Fibroblast of lung (primary cell): Measurements from ENCODE around the gene OR2H1. TPM values are rescaled to one million over a fixed set of nuclear protein-coding genes. Genes with fewer than 3 reads are reported as not detected.

Experiments used
- DNase-seq, 2 donors: peaks; one replicate each; pipeline versions ENCODE4 v3.0.0 to v3.0.0-alpha.2; 2010; ENCODE audit warnings: low read depth in 2 of 2
- H2AFZ ChIP-seq: 2 replicates; pipeline ENCODE4 v1.5.1; 2012; ENCODE audit warnings: low read length, control low read depth, inconsistent platforms
- H3K27ac ChIP-seq: 2 replicates; pipeline ENCODE4 v1.5.1; 2011; ENCODE audit warnings: low read length, control low read depth; ENCODE audit not compliant: insufficient read depth
- H3K27me3 ChIP-seq: 2 replicates; pipeline ENCODE4 v1.5.1; 2011; ENCODE audit warnings: mild to moderate bottlenecking, low read length; ENCODE audit not compliant: control insufficient read depth, insufficient read depth
- H3K36me3 ChIP-seq: 2 replicates; pipeline ENCODE4 v1.5.1; 2011; ENCODE audit warnings: low read length; ENCODE audit not compliant: control insufficient read depth, insufficient read depth
- H3K4me1 ChIP-seq: 2 replicates; pipeline ENCODE4 v1.5.1; 2011; ENCODE audit warnings: low read length; ENCODE audit not compliant: control insufficient read depth, insufficient read depth; ENCODE audit errors: extremely low read depth
- H3K4me2 ChIP-seq: 2 replicates; pipeline ENCODE4 v1.5.1; 2011; ENCODE audit warnings: low read length, control low read depth; ENCODE audit not compliant: insufficient read depth; ENCODE audit errors: extremely low read depth
- H3K4me3 ChIP-seq, 4 experiments: fragments of 200-600 bp in 1 of 4; sonication (generic) in 1 of 4; replicated peaks in 1 of 4; 2 replicates each; pipeline ENCODE4 v1.5.1; 2011 to 2016; ENCODE audit warnings: low read length in 4 of 4, low read depth in 3 of 4, mild to moderate bottlenecking in 3 of 4, control low read depth in 2 of 4, inconsistent platforms in 1 of 4, mixed read lengths in 1 of 4; ENCODE audit not compliant: insufficient read depth in 1 of 4; ENCODE audit errors: control extremely low read depth in 1 of 4
- H3K79me2 ChIP-seq: 2 replicates; pipeline ENCODE4 v1.5.1; 2012; ENCODE audit warnings: mild to moderate bottlenecking, low read length, inconsistent platforms; ENCODE audit not compliant: control insufficient read depth, insufficient read depth
- H3K9ac ChIP-seq: 2 replicates; pipeline ENCODE4 v1.5.1; 2011; ENCODE audit warnings: mild to moderate bottlenecking, low read length, control low read depth; ENCODE audit not compliant: insufficient read depth
- H3K9me3 ChIP-seq: 2 replicates; pipeline ENCODE4 v1.5.1; 2012; ENCODE audit warnings: low read depth, low read length; ENCODE audit not compliant: control insufficient read depth, insufficient read depth
- H4K20me1 ChIP-seq: 2 replicates; pipeline ENCODE4 v1.5.1; 2011; ENCODE audit warnings: low read length; ENCODE audit not compliant: control insufficient read depth, insufficient read depth; ENCODE audit errors: extremely low read depth
- EZH2 ChIP-seq: IDR thresholded peaks from 2 replicates; pipeline ENCODE4 v1.5.1; 2012; ENCODE audit warnings: low read length, control low read depth, mild to moderate bottlenecking; ENCODE audit errors: missing control alignments
- polyA minus RNA-seq: library from RNA; depleted of rRNA, polyadenylated mRNA; stranded (reverse); fragments of >200 nt; gene quantifications from 2 replicates; pipeline ENCODE4 v1.2.3, GENCODE V29; 2011; ENCODE audit warnings: low replicate concordance
- polyA plus RNA-seq, 2 donors: library from polyadenylated mRNA; depleted of rRNA in 1 of 2; stranded (reverse) in 1 of 2; unstranded in 1 of 2; fragments of >200 nt; gene quantifications; 2 replicates each; pipeline ENCODE4 v1.2.1, GENCODE V29; 2011 to 2012; ENCODE audit warnings: missing spikeins in 1 of 2
- total RNA-seq: library from RNA; depleted of rRNA; stranded (reverse); fragments of >200 nt; gene quantifications from 2 replicates; pipeline ENCODE4 v1.2.1, GENCODE V29; 2014
- TF ChIP-seq, protein P1 (sequence below), 2 donors: IDR thresholded peaks in 1 of 2; conservative IDR thresholded peaks in 1 of 2; 1 replicate in 1 of 2; 2 replicates in 1 of 2; pipeline ENCODE4 v1.5.1; 2011 to 2012; ENCODE audit warnings: low read length in 2 of 2, control low read depth in 1 of 2, inconsistent platforms in 1 of 2, low read depth in 1 of 2, mild to moderate bottlenecking in 1 of 2

The OR2H1 gene
- not detected in 2 replicates for total RNA-seq
- not detected in 2 replicates for polyA plus RNA-seq
- not detected in 2 replicates for polyA plus RNA-seq (2012)
- polyA minus RNA-seq = not detected in 2 replicates

GRCh38 chr6:29456971-29457370 lies at the start of gene OR2H1, which contains the start of gene OR11A1:
TSS of gene OR2H1 (plus strand) at chr6:29457155. CDS start at chr6:29461770, 4,615 bp downstream.
TSS of gene OR11A1 (minus strand) at chr6:29457071. CDS start at chr6:29427641, 29,430 bp downstream.
- Histone ChIP-seq H3K4me1 (no peaks in the 10 kb centered on the region), H2AFZ (no peak within 1 kb of the TSS), H3K27me3 (no peaks in the 10 kb centered on the region), H4K20me1 (no peaks in the 10 kb centered on the region), H3K4me3 (no peak within 1 kb of the TSS), H3K9me3 (no peaks in the 10 kb centered on the region), H3K27ac (no peak within 1 kb of the TSS), H3K9ac (no peak within 1 kb of the TSS), H3K36me3 (no peaks in the 10 kb centered on the region), H3K79me2 (no peaks in the 10 kb centered on the region), H3K4me2 (no peak within 1 kb of the TSS)
- TF ChIP-seq EZH2 = no peak
- TF ChIP-seq, protein P1, sequence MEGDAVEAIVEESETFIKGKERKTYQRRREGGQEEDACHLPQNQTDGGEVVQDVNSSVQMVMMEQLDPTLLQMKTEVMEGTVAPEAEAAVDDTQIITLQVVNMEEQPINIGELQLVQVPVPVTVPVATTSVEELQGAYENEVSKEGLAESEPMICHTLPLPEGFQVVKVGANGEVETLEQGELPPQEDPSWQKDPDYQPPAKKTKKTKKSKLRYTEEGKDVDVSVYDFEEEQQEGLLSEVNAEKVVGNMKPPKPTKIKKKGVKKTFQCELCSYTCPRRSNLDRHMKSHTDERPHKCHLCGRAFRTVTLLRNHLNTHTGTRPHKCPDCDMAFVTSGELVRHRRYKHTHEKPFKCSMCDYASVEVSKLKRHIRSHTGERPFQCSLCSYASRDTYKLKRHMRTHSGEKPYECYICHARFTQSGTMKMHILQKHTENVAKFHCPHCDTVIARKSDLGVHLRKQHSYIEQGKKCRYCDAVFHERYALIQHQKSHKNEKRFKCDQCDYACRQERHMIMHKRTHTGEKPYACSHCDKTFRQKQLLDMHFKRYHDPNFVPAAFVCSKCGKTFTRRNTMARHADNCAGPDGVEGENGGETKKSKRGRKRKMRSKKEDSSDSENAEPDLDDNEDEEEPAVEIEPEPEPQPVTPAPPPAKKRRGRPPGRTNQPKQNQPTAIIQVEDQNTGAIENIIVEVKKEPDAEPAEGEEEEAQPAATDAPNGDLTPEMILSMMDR (conservative IDR thresholded peaks at IDR 0.05 in 1 of 2, IDR thresholded peaks at IDR 0.05 in 1 of 2; ENCODE audit: low read depth in 1 of 2, low read length in 2 of 2) = no peak
- no peak for DNase-seq

GRCh38 chr6:29414588-29414987 lies 42.4 kb upstream of the OR2H1 start, which contains the start of gene OR12D1:
TSS of gene OR12D1 (plus strand) at chr6:29414928.
- Histone ChIP-seq H3K36me3 (no peaks in the 10 kb centered on the region), H3K4me2 (no peak within 1 kb of the TSS), H3K27me3 (no peaks in the 10 kb centered on the region), H3K4me1 (no peaks in the 10 kb centered on the region), H3K79me2 (no peaks in the 10 kb centered on the region), H2AFZ (no peak within 1 kb of the TSS), H3K9ac (no peak within 1 kb of the TSS), H3K9me3 (no peaks in the 10 kb centered on the region), H3K27ac (no peak within 1 kb of the TSS), H3K4me3 (no peak within 1 kb of the TSS), H4K20me1 (no peaks in the 10 kb centered on the region)
- no peak for DNase-seq
- TF ChIP-seq EZH2 = no peak
- TF ChIP-seq, protein P1 (conservative IDR thresholded peaks at IDR 0.05 in 1 of 2, IDR thresholded peaks at IDR 0.05 in 1 of 2; ENCODE audit: low read depth in 1 of 2, low read length in 2 of 2) = no peak

DNA sequence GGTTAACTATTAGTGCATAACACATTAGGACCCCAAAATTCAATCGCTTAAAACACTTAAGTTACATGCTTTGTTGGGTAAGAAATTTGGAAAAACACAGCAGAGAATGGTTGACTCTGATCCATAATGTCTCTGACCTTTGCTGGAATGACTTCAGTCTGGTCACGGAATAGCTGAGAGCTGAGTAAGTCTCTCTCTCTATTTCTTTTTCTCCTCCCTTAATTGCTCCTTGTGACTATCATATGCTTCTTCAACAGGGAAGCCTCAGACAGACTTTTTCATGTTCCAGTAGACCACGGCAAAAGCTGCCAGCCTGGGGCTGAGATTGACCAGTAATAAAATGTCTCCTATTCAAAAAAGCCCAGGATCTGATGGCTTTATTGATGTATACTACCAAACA lies 37.4 kb upstream of the OR2H1 start:
- H3K4me1 ChIP-seq = no peaks in the 10 kb centered on the region
- H3K4me2 ChIP-seq = no peak overlapping the region
- no peak overlapping the region for H3K27ac ChIP-seq
- no peak for TF ChIP-seq EZH2
- TF ChIP-seq, protein P1 (conservative IDR thresholded peaks at IDR 0.05 in 1 of 2, IDR thresholded peaks at IDR 0.05 in 1 of 2; ENCODE audit: low read depth in 1 of 2, low read length in 2 of 2) = no peak
- no peak overlapping the region for H3K4me3 ChIP-seq
- no peaks in the 10 kb centered on the region for H3K27me3 ChIP-seq
- H2AFZ ChIP-seq = no peak overlapping the region
- H3K79me2 ChIP-seq = no peaks in the 10 kb centered on the region
- no peaks in the 10 kb centered on the region for H3K9me3 ChIP-seq
- DNase-seq = no peak
- H3K9ac ChIP-seq = no peak overlapping the region
- H4K20me1 ChIP-seq = no peaks in the 10 kb centered on the region
- no peaks in the 10 kb centered on the region for H3K36me3 ChIP-seq
